HG03378 (cell line): Measurements from ENCODE around the gene PRR36.

Experiments used
- ATAC-seq: cut with Tn5 transposase; IDR thresholded peaks from one replicate; pipeline ENCODE4 v1.9.1; 2021; ENCODE audit warnings: mild to moderate bottlenecking, moderate library complexity; ENCODE audit not compliant: unreplicated experiment

The PRR36 gene

GRCh38 chr19:7913652-7914051, 39.5 kb upstream of the PRR36 start:
- no peak for ATAC-seq

DNA sequence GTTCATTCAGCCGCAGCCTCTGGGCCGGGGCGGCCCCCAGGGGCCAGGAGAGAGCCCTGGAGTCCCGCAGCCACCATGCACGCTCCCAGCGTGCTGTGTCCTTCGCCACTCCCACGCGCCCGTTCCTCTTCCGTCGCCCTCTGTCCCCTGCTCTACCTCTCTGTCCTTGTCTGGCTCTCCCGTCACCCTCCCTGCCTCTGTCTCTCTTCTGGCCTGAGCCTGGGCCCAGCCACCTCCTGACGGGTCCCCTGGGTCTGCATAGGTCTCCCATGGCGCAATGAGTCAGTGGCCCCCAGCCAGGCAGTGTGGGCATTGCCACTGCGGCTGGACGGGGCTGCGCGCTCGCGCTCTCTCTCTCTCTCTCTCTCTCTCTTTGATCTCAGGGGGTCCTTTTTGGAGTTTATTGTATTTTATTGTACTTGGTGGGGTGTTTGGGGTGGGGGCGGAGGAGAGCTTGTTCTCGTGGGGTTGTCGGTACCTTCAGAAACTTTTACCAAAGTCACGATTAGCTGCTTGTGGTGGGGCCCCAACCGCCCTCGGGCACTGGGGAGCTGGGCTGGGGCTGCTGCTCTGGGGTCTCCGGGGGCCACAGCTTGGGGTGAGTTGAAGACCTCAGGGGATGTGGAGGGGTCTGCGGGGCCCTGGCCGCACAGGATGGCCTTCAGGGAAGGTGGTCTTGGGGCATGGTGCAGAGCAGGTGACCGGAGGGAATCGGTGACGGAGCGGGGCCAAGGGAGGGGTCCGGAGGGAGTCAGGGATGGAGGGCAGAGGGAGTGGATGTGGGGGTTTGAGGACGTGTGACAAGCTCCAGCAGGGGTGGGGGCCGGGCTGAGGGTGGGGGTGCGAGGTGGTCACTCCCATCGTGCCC, 38.7 kb upstream of the PRR36 start:
- no peak for ATAC-seq

DNA sequence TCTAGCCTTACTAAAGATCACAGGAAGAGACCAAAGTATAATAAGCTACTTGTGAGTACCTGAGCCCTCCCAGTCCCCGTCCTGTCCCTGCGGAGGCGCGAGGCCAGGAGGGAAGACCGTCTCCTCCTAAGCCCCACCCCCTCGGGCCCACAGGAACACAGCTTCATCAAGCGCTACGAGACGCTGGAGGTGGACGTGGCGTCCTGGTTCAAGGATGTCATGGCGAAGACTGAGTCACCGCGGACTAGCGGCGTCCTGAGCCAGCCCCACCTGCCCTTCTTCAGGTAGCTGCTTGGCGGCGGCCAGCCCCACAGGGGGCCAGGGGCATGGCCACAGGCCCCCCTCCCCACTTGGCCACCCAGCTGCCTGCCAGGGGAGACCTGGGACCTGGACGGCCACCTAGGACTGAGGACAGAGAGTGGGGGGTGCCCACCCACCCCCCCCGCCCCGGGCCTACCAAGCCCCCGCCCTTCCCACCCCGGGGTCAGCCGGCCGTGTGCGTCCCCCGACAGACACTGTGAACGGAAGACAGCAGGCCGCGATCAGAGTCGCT, 38.0 kb upstream of the PRR36 start:
- no peak for ATAC-seq

- no peak for ATAC-seq
These were observed 37.4 kb upstream of the PRR36 start for GRCh38 chr19:7911508-7912143.

DNA sequence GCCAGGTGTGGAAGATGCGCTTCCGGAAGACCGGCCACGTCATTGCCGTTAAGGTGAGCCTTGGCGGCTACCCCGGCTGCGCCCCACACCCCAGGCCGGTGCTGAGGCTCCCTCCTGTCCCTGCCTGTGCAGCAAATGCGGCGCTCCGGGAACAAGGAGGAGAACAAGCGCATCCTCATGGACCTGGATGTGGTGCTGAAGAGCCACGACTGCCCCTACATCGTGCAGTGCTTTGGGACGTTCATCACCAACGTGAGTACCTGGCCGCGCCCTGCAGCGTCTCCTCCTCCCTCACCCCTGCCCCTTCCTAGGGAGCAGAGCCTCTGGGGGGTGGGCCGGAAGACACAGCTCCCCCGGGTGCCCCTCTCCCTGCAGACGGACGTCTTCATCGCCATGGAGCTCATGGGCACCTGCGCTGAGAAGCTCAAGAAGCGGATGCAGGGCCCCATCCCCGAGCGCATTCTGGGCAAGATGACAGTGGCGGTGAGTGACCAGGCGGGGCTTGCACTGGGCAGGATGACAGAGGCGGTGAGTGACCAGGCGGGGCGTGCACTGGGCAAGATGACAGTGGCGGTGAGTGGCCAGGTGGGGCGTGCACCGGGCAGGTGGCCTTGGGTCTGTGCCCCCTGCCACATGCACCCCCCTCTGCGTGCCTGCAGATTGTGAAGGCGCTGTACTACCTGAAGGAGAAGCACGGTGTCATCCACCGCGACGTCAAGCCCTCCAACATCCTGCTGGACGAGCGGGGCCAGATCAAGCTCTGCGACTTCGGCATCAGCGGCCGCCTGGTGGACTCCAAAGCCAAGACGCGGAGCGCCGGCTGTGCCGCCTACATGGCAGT, 36.4 kb upstream of the PRR36 start:
- no peak for ATAC-seq

DNA sequence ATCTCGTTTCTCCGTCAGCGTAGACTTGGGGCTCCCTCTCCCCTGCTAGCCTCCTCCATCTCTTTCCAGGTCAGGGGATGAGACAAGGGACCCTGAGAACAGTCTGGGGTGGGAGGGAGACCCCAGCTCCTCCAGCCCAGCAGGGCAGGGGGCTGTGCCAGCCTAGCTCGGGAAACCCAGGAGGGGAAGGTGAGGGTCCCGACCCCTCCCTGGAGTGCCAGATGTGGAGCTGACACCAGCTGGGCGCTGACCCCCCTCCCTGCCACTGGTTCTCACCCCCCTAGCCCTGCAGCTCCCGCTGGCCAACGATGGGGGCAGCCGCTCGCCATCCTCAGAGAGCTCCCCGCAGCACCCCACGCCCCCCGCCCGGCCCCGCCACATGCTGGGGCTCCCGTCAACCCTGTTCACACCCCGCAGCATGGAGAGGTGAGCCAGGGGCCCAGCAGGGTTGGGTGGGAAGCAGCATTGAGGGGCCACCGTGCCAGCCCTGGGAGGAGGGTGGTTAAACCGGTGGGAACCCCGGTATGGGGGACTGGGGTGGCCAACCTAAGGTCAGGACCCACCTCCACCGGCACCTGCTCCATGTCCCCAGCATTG, 35.4 kb upstream of the PRR36 start:
- ATAC-seq, result no peak

DNA sequence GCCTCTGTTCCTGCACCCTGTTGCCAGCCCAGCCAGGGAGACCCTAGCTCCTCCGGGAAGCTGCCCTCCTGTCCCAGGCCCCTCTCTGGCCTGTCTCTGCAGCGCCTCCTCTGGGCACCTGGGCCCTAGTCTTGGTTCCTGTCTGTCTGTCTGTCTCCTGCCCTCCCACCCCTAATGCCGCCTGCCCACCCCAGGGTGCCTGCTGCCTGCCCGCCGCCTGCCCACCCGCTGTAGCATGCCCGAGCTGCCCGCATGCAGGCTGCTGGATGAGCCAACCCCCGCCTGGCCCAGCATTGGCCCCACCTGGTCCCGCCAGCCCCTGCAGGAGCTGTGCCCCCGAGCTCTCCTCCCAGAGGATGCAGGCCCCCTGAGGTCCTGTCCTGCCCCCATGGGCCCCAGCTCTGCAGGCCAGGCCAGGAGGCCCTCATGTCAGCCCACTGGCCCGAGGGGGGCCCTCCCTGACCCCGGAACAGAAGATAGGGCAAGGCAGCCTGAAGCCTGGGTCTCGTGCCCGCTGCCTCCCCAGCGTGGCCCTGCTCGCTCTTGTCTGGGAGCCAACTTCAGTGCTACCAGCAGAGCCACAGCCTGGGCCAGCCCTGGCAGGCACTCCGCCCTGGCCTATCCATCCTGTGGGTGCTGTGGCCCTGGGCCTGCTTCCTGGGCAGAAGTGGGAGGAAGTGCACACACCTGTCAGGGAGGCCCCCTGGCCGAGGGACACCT, 34.7 kb upstream of the PRR36 start:
- ATAC-seq, result no peak

DNA sequence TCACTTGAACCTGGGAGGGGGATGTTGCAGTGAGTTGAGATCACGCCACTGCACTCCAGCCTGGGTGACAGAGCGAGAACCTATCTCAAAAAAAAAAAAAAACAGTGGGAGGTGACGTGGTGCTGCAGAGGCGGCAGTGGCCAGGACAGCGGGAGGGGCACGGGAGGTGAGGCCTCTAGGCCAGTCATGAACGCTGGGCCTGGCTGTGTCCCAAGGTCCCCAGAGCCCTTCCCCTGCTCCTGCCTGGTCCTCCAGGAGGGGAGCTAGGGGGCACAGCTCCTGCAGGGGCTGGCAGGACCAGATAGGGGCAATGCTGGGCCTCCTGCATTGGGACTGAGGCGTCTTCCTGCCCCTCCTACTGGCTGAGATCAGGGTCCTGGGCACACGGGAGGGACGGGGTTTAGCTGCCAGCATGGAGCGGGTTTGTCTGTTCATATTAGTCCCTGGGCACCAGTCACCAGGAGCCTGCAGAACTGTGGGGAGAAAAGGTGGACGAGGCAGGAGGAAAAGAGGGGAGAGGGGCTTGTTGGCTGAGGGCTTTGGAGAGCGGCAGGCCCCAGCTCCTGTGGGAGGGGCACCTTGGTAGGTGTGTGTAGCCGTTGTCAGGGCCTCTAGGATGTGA, 34.0 kb upstream of the PRR36 start:
- ATAC-seq, result no peak

- no peak for ATAC-seq
These were observed 33.4 kb upstream of the PRR36 start for GRCh38 chr19:7907544-7907943.

DNA sequence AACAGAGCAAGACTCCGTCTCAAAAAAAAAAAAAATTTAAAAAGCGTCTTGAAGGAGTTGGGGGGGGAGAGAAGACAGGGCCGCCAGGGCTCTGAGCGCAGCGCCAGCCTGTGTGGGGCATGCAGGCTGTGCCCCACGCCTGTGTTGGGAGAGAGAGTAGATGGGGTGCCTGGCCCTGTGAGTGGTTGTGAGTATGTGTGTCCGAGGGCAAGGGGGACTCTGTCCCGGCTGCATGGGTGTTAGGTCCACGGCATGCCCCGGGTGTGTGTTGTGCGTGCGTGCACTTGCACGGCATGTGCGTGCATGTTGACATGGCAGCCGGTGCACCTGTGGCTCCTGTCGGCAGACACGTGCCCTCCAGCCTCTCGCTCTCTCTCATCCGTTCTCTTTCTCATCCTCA, 32.9 kb upstream of the PRR36 start:
- no peak for ATAC-seq

GRCh38 chr19:7905859-7906258, 31.7 kb upstream of the PRR36 start:
- ATAC-seq, result no peak

DNA sequence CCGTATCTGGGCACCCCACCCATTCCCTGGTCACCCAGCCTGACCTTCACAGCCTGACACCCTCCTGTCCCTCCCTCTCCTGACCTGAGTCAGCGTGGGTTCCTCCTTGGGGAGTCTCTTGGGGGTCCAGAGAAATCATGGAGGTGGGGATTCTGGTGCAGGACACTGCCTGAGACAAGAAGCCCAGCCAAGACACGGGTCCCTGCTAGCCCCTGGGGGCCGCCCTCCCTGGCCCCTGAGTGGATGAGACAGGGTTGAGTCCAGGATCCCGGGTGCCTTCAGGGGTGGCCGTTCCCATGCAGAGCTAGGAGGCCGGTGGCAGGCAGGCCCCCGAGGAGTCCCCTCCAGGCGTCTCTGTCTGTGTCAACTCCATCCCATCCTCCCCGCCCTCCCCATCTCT, 31.1 kb upstream of the PRR36 start:
- no peak for ATAC-seq

- peak; percentile 3 for ATAC-seq
These were observed 30.2 kb upstream of the PRR36 start for GRCh38 chr19:7904074-7905020.

DNA sequence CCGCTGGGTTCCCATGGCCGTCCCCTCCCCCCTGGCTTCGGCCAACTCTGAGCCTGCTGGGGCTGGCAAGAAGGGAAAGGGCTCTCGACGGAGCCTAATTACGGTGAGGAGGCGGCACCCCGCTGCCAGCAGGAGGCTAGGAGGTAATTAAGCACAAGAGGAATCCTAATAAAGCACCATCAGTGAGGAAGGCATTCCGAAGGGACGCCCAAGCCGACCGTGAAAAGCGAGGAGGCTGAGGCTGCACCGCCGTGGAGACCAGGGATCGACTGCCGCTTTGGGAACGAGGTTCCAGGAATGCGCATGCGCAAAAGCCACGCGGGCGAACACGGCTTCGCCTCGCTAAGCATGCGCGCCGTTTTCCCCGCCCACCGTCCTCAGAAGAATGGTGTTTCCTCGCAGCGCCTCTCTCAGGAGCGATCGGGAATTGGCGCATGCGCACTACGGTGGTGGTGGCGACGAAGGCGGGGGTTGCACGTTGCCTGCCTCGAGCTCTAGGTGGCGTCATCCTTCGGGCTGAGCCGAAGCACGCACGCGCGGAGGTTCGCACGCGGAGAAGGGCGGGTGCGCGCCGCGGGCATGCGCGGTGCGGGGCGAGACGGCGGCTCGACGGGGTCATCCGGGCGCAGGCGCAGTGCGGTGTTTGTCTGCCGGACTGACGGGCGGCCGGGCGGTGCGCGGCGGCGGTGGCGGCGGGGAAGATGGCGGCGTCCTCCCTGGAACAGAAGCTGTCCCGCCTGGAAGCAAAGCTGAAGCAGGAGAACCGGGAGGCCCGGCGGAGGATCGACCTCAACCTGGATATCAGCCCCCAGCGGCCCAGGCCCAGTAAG, 29.3 kb upstream of the PRR36 start, which contains the start of gene MAP2K7:
Gene MAP2K7 (plus strand): TSS at position 634 of the 830 bp plus-strand sequence. CDS start 68 bp downstream, at position 702.
- peak; percentile 83 for ATAC-seq

DNA sequence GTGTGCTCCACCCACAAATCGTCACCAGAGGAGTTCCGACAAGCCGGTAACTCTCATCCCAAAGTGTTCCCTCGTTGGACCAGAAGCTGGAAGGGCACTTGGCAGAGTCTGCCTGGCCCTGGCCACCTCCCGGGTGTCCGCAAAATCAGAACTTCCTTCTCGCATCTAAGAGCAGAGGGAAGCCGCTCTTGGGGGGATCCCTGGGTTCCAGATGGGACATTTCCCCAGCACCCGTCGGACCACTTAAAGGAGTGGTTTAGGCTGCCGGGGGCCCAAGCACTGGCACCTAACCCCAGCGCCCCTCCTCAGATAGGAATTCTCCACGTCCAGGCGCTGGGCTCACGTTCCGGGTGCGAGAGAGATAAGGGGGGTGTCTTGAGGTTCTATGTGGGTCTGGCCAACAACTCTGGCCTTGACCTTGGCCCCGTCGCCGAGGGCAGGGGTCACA, 28.6 kb upstream of the PRR36 start:
- ATAC-seq, result no peak

DNA sequence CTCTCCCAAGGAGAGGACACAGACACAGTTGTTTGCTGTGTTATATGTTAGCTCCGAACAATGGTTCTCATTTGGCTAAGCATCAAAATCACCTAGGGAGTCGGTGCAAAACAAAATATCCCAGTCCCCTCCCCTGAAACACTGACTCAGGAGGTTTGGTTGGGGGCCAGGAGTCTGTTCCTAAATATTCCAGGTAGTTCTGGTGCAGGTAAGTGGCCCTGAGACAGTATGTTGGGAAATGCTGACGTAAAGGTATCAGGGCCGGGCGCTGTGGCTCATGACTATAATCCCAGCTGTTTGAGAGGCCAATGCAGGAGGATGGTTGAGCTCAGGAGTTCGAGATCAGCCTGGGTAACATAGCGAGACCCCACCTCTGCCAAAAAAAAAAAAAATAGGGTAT, 27.1 kb upstream of the PRR36 start:
- ATAC-seq, result no peak

- ATAC-seq, result no peak
These were observed 26.7 kb upstream of the PRR36 start for GRCh38 chr19:7900931-7901330.
